Measurements from ENCODE around the gene TECPR2. TPM values are rescaled to one million over a fixed set of nuclear protein-coding genes. Genes with fewer than 3 reads are reported as not detected.

TECPR2 gene
- total RNA-seq, 1 experiment from 2014 or later, result 9.3 TPM

DNA sequence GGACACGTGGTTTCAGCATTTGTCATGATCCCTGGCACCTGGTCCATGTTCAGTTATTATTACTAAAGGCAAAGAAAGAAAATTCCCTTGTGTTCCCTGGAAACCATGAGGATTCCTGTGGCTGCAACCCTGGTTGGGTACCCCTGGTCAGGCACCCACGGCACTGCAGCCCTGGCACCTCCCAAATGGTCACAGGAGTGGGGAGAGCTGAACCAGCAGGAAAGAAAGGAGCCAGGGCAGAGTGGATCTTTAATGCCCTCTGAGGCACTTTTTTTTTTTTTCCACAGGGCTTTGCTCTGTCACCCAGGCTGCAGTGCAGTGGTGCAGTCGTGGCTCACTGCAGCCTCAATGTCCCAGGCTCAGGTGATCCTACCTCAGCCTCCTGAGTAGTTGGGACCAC, 17.5 kb upstream of the TECPR2 start:
- Mint-ChIP-seq H3K27me3 (ENCODE audit: insufficient read depth, unreplicated experiment) (no peaks in the 10 kb centered on the region), H3K4me3 (ENCODE audit: unreplicated experiment) (no peak overlapping the region), H3K9me3 (ENCODE audit: unreplicated experiment) (no peaks in the 10 kb centered on the region), H3K36me3 (ENCODE audit: insufficient read depth, unreplicated experiment) (peaks cover 38% of the 10 kb centered on the region), H3K27ac (ENCODE audit: unreplicated experiment) (no peak overlapping the region), H3K4me1 (ENCODE audit: low read depth, unreplicated experiment) (no peaks in the 10 kb centered on the region)
- intact Hi-C loops (cut with micrococcal nuclease; ENCODE audit: unreplicated experiment), result no loop called here
- TF ChIP-seq, protein P1, sequence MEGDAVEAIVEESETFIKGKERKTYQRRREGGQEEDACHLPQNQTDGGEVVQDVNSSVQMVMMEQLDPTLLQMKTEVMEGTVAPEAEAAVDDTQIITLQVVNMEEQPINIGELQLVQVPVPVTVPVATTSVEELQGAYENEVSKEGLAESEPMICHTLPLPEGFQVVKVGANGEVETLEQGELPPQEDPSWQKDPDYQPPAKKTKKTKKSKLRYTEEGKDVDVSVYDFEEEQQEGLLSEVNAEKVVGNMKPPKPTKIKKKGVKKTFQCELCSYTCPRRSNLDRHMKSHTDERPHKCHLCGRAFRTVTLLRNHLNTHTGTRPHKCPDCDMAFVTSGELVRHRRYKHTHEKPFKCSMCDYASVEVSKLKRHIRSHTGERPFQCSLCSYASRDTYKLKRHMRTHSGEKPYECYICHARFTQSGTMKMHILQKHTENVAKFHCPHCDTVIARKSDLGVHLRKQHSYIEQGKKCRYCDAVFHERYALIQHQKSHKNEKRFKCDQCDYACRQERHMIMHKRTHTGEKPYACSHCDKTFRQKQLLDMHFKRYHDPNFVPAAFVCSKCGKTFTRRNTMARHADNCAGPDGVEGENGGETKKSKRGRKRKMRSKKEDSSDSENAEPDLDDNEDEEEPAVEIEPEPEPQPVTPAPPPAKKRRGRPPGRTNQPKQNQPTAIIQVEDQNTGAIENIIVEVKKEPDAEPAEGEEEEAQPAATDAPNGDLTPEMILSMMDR (IDR thresholded peaks at IDR 0.05; ENCODE audit: insufficient read depth in 1 of 2, low read depth in 1 of 2, low read length in 1 of 2, severe bottlenecking in 1 of 2, unreplicated experiment in 1 of 2), result no peak
- no peaks in the 10 kb centered on the region for H3K9me3 ChIP-seq
- ChIA-PET CTCF (no interaction called here), POLR2A (no interaction called here)
- DNase-seq, result no peak
- no peak overlapping the region for H3K4me3 ChIP-seq (ENCODE audit: low read depth, low read length)
- H3K27me3 ChIP-seq (replicated peaks; ENCODE audit: control insufficient read depth, insufficient read depth, low read length), result no peaks in the 10 kb centered on the region
- H3K4me1 ChIP-seq, result no peaks in the 10 kb centered on the region
- BruUV-seq (replicated peaks), result no TSS peak
- H3K36me3 ChIP-seq (ENCODE audit: control insufficient read depth, insufficient read depth, low read length), result no peaks in the 10 kb centered on the region

DNA sequence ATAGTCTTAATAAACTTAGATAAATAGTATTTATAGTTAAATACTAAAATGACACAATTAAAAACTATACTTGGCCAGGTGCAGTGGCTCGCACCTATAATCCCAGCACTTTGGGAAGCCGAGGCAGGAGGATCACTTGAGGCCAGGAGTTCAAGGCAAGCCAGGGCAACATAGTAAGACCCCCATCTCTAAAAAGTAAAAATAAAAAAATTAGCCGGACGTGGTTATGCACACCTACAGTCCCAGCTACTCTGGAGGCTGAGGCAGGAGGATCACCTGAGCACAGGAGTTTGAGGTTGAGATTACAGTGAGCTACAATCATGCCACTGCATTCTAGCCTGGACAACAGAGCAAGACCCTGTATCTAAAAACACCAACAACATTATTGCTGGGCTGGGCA, 16.1 kb upstream of the TECPR2 start:
- no peaks in the 10 kb centered on the region for H3K9me3 Mint-ChIP-seq (ENCODE audit: unreplicated experiment)
- H3K9me3 ChIP-seq, result no peaks in the 10 kb centered on the region

DNA sequence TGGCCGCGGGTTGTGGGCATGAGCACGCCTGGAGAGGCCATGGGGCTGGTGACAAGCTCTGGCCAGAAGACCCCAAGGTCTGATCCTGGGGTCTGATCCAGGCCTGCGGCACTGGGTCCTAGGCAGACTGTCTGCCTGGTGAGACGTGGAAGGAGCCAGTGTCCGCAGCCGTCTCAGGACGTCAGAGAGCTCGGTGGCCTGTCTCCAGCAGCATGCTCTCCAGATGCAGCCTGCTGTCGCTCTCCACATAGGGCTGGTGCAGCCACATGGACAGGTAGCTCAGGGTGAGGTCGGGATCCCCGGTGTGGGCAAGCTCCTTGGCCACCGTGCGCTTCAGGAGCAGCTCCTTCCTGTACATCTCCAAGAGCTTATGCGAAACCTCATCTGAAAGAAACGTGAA, 14.4 kb upstream of the TECPR2 start:
- TF ChIP-seq, protein P1 (IDR thresholded peaks at IDR 0.05; ENCODE audit: insufficient read depth in 1 of 2, low read depth in 1 of 2, low read length in 1 of 2, severe bottlenecking in 1 of 2, unreplicated experiment in 1 of 2), result no peak
- Histone ChIP-seq H3K36me3 (ENCODE audit: control insufficient read depth, insufficient read depth, low read length) (no peaks in the 10 kb centered on the region), H3K4me1 (no peaks in the 10 kb centered on the region), H3K9me3 (no peaks in the 10 kb centered on the region), H3K4me3 (ENCODE audit: low read depth, low read length) (no peak overlapping the region), H3K27me3 (replicated peaks; ENCODE audit: control insufficient read depth, insufficient read depth, low read length) (no peaks in the 10 kb centered on the region)
- no peak overlapping the region for H3K4me3 Mint-ChIP-seq (ENCODE audit: unreplicated experiment)
- H3K27me3 Mint-ChIP-seq (ENCODE audit: insufficient read depth, unreplicated experiment), result no peaks in the 10 kb centered on the region
- no peaks in the 10 kb centered on the region for H3K9me3 Mint-ChIP-seq (ENCODE audit: unreplicated experiment)
- no TSS peak for BruUV-seq (replicated peaks)
- ChIA-PET POLR2A (no interaction called here), CTCF (no interaction called here)
- no peak for DNase-seq
- H3K36me3 Mint-ChIP-seq (ENCODE audit: insufficient read depth, unreplicated experiment), result peaks cover 31% of the 10 kb centered on the region
- H3K27ac Mint-ChIP-seq (ENCODE audit: unreplicated experiment), result no peak overlapping the region
- no peaks in the 10 kb centered on the region for H3K4me1 Mint-ChIP-seq (ENCODE audit: low read depth, unreplicated experiment)
- intact Hi-C loops (cut with micrococcal nuclease; ENCODE audit: unreplicated experiment), result no loop called here

More for the DNA sequence above, 16.1 kb upstream of the TECPR2 start:
- no peak for DNase-seq
- H3K36me3 Mint-ChIP-seq (ENCODE audit: insufficient read depth, unreplicated experiment), result peaks cover 43% of the 10 kb centered on the region
- no peak overlapping the region for H3K27ac Mint-ChIP-seq (ENCODE audit: unreplicated experiment)
- ChIA-PET POLR2A (no interaction called here), CTCF (no interaction called here)
- Histone ChIP-seq H3K36me3 (ENCODE audit: control insufficient read depth, insufficient read depth, low read length) (no peaks in the 10 kb centered on the region), H3K4me3 (ENCODE audit: low read depth, low read length) (no peak overlapping the region), H3K4me1 (no peaks in the 10 kb centered on the region), H3K27me3 (replicated peaks; ENCODE audit: control insufficient read depth, insufficient read depth, low read length) (no peaks in the 10 kb centered on the region)
- H3K27me3 Mint-ChIP-seq (ENCODE audit: insufficient read depth, unreplicated experiment), result no peaks in the 10 kb centered on the region
- intact Hi-C loops (cut with micrococcal nuclease; ENCODE audit: unreplicated experiment), result no loop called here
- H3K4me1 Mint-ChIP-seq (ENCODE audit: low read depth, unreplicated experiment), result no peaks in the 10 kb centered on the region
- H3K4me3 Mint-ChIP-seq (ENCODE audit: unreplicated experiment), result no peak overlapping the region
- BruUV-seq (replicated peaks), result no TSS peak
- TF ChIP-seq, protein P1 (IDR thresholded peaks at IDR 0.05; ENCODE audit: insufficient read depth in 1 of 2, low read depth in 1 of 2, low read length in 1 of 2, severe bottlenecking in 1 of 2, unreplicated experiment in 1 of 2), result no peak

All from Caco-2 (cell line).